GM12872 (cell line): Measurements from ENCODE around the gene UBE2M.

Experiments used
- TF ChIP-seq, protein P1 (sequence below): IDR thresholded peaks from 3 replicates; pipeline ENCODE4 v1.5.1; 2011; ENCODE audit warnings: low read depth, mild to moderate bottlenecking, low read length, moderate library complexity; ENCODE audit not compliant: insufficient read depth

UBE2M gene

DNA sequence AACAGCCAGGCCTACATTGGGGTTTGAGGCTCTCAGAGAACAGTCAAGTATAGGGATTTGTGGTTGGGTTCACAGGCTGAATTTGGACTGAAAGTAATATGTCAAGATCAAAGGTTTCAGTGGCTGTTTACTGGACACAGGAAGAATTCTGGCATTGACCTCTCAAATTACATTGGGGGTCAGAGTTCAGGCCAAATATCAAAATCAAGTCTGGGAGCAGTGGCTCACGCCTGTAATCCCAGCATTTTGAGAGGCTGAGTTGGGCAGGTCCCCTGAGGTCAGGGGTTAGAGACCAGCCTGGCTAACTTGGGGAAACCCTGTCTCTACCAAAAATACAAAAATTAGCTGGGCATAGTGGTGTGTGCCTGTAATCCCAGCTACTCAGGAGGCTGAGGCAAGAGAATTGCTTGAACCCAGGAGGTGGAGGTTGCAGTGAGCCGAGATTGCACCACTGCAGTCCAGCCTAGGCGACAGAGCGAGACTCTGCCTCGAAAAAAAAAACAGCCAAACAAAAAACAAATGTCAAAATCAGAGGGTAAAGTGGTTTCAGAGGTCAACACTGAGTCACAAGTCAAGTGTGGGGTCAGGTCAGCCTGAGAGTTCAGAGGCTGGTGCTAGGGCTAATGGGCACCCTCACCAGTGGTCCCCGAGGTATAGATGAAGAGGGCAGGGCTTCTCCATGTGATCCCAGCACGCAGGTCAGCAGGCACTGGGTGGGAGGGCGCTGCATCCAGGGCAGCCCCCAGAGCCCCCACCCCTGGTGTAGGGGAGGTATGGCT lies 48.1 kb downstream of the UBE2M start:
- TF ChIP-seq, protein P1, sequence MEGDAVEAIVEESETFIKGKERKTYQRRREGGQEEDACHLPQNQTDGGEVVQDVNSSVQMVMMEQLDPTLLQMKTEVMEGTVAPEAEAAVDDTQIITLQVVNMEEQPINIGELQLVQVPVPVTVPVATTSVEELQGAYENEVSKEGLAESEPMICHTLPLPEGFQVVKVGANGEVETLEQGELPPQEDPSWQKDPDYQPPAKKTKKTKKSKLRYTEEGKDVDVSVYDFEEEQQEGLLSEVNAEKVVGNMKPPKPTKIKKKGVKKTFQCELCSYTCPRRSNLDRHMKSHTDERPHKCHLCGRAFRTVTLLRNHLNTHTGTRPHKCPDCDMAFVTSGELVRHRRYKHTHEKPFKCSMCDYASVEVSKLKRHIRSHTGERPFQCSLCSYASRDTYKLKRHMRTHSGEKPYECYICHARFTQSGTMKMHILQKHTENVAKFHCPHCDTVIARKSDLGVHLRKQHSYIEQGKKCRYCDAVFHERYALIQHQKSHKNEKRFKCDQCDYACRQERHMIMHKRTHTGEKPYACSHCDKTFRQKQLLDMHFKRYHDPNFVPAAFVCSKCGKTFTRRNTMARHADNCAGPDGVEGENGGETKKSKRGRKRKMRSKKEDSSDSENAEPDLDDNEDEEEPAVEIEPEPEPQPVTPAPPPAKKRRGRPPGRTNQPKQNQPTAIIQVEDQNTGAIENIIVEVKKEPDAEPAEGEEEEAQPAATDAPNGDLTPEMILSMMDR: no peak

- TF ChIP-seq, protein P1: no peak
These were observed 48.7 kb downstream of the UBE2M start for GRCh38 chr19:58509731-58510083.
